Nephron progenitor cell (in vitro differentiated cells): Measurements from ENCODE around the gene TRABD2A.
"Not testable (repeated sequence)": the region's sequence is repeated elsewhere in the genome, so short reads cannot be mapped to it uniquely, and the experiment has no call there.

Experiments used
- DNase-seq: peaks from one replicate; pipeline ENCODE4 v3.0.0; 2021
- H3K27ac Mint-ChIP-seq: 2 replicates; pipeline ENCODE4 v1.8.0; 2021; ENCODE audit warnings: mild to moderate bottlenecking, moderate library complexity, mixed read lengths
- H3K27me3 Mint-ChIP-seq: 2 replicates; pipeline ENCODE4 v1.8.0; 2021; ENCODE audit warnings: mild to moderate bottlenecking, low read depth, mixed read lengths; ENCODE audit not compliant: poor library complexity
- H3K36me3 Mint-ChIP-seq: 2 replicates; pipeline ENCODE4 v1.8.0; 2021; ENCODE audit warnings: low read depth, mixed read lengths
- H3K4me1 Mint-ChIP-seq: 2 replicates; pipeline ENCODE4 v1.8.0; 2021; ENCODE audit warnings: mixed read lengths
- H3K4me3 Mint-ChIP-seq: 2 replicates; pipeline ENCODE4 v1.8.0; 2021; ENCODE audit warnings: mild to moderate bottlenecking, moderate library complexity, mixed read lengths
- H3K9me3 Mint-ChIP-seq: 2 replicates; pipeline ENCODE4 v1.8.0; 2021; ENCODE audit warnings: mild to moderate bottlenecking, moderate library complexity, mixed read lengths
- CTCF ChIP-seq: fragments of 200-600 bp; sonication (generic); IDR thresholded peaks from 2 replicates; pipeline ENCODE4 v1.5.0; 2021; ENCODE audit warnings: antibody characterized with exemption

TRABD2A gene

GRCh38 chr2:84923009-84923408, 42.1 kb upstream of the TRABD2A start:
- H3K27me3 Mint-ChIP-seq, result no peaks in the 10 kb centered on the region
- no peaks in the 10 kb centered on the region for H3K9me3 Mint-ChIP-seq
- no peak overlapping the region for H3K4me3 Mint-ChIP-seq
- no peak for TF ChIP-seq CTCF
- no peak overlapping the region for H3K27ac Mint-ChIP-seq
- H3K4me1 Mint-ChIP-seq, result peaks cover 30% of the 10 kb centered on the region
- H3K36me3 Mint-ChIP-seq, result no peaks in the 10 kb centered on the region
- no peak for DNase-seq

DNA sequence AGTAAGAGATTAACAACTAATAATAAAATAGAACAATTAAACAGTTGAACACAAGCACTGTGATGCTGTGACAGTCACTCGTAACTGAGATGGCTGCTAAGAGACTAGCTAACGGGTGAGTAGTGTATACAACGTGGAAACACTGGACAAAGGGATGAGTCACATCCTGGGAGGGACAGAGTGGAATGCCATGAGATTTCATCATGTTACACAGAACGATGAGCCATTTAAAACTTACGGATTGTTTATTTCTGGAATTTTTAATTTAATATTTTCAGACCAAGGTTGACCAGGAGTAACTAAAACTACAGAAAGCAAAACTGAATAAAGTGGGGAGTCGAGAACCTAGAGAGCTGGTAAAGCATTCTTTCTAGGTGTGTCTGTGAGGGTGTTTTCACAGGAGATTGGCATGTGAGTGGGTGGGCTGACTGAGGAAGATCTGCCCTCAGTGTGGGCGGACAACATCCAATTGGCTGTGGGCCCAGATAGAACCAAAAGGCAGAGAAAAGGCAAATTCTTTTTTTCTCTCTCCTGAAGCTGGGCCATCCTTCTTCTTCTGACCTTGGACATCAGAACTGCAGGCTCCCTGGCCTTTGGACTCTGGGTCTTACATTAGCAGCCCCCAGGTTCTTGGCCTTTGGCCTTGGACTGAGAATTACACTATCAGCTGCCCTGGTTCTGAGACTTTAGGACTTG, 39.1 kb upstream of the TRABD2A start:
- Mint-ChIP-seq H3K4me1 (peaks cover 15% of the 10 kb centered on the region), H3K27ac (no peak overlapping the region), H3K4me3 (no peak overlapping the region), H3K27me3 (peaks cover 4% of the 10 kb centered on the region), H3K9me3 (no peaks in the 10 kb centered on the region), H3K36me3 (no peaks in the 10 kb centered on the region)
- no peak for TF ChIP-seq CTCF
- DNase-seq, result no peak

- DNase-seq, result no peak
- Mint-ChIP-seq H3K4me3 (no peak overlapping the region), H3K36me3 (no peaks in the 10 kb centered on the region), H3K27ac (no peak overlapping the region), H3K27me3 (peaks cover 4% of the 10 kb centered on the region), H3K4me1 (peaks cover 9% of the 10 kb centered on the region), H3K9me3 (no peaks in the 10 kb centered on the region)
- no peak for TF ChIP-seq CTCF
Measured at GRCh38 chr2:84918430-84918829, 37.5 kb upstream of the TRABD2A start.

DNA sequence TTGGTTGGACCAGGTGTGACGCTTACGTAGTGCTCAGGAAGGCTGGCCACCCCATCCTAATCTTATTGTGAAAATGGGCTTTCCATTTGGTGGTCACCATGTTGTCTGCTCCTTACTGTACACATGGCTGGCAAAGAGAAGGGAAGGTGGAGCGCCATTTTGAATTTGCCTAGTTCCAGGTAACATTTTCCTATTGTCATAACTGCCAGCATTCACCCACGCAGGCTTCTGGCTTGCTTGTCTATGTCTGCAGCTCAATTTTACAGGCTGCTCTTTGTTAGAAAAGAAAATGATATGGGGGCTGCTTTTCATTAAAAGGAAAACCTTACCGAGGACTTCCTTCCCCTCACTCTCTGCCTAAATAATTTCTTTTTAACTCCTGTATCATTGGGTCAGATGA, 36.9 kb upstream of the TRABD2A start:
- H3K9me3 Mint-ChIP-seq, H3K4me3 Mint-ChIP-seq, DNase-seq, H3K36me3 Mint-ChIP-seq, H3K27ac Mint-ChIP-seq, H3K27me3 Mint-ChIP-seq, H3K4me1 Mint-ChIP-seq: not testable (repeated sequence)

DNA sequence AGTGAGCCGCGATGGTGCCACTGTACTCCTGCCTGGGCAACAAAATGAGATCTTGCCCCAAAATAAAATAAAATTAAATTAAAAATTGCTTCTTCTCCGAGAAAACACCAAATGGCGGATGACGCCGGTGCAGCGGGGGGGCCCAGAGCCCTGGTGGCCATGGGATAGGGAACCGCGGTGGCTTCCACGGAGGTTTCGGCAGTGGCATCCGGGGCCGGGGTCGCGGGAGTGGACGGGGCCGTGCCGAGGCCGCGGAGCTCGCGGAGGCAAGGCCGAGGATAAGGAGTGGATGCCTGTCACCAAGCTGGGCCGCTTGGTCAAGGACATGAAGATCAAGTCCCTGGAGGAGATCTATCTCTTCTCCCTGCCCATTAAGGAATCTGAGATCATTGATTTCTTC, 34.8 kb upstream of the TRABD2A start:
- not testable (repeated sequence) for H3K27ac Mint-ChIP-seq, H3K27me3 Mint-ChIP-seq, H3K4me1 Mint-ChIP-seq, DNase-seq, H3K4me3 Mint-ChIP-seq
- H3K36me3 Mint-ChIP-seq, result peaks cover 12% of the 10 kb centered on the region
- peaks cover 11% of the 10 kb centered on the region for H3K9me3 Mint-ChIP-seq

DNA sequence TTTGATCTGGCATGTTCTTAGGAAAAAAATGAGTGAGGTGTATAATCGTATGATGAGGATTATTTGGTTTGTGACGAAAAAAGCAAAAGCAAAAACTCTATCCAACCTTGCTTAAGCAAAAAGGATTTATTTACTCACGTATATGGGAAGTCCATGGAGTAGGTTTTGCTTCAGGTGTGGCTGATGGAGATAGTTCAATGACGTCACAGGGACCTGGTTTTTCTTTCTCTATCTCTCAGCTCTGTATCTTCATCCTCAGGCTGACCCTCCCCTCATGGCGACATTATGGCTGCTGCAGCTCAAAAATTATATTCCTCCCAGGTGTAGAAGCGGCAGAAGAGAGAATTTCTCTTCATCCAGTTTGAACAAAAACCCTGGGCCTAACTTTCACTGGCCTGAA, 33.5 kb upstream of the TRABD2A start:
- no peak overlapping the region for H3K4me3 Mint-ChIP-seq
- DNase-seq, result no peak
- H3K4me1 Mint-ChIP-seq, result peaks cover 1% of the 10 kb centered on the region
- peaks cover 23% of the 10 kb centered on the region for H3K36me3 Mint-ChIP-seq
- H3K27ac Mint-ChIP-seq, result no peak overlapping the region
- H3K9me3 Mint-ChIP-seq, result peaks cover 23% of the 10 kb centered on the region
- no peak for TF ChIP-seq CTCF
- peaks cover 5% of the 10 kb centered on the region for H3K27me3 Mint-ChIP-seq

DNA sequence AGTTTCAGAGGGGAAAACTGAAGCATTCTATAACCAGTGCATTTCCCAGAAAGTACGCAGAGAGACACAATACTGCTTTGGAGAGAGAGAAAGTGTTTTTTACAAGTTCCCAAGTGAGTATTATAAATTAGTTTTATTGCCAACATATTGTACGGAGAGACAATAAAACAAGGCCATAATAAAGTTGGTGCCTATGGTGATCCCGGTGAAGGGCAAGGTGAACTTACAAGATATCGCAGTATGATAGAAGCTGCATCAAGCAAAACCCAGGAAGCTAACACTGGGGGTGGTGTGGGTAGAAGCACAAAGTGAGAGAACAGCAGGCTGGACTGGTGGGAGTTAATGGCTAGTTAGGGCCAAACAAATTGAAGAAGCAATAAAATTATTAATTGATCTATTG, 32.1 kb upstream of the TRABD2A start:
- H3K4me3 Mint-ChIP-seq, result no peak overlapping the region
- no peak overlapping the region for H3K27ac Mint-ChIP-seq
- no peak for DNase-seq
- H3K9me3 Mint-ChIP-seq, result peaks cover 24% of the 10 kb centered on the region
- peaks cover 5% of the 10 kb centered on the region for H3K4me1 Mint-ChIP-seq
- H3K36me3 Mint-ChIP-seq, result peaks cover 36% of the 10 kb centered on the region
- TF ChIP-seq CTCF, result no peak
- peaks cover 10% of the 10 kb centered on the region for H3K27me3 Mint-ChIP-seq
